DND-41 (cell line): ENCODE data around the gene WAC.

Experiments used
- CTCF ChIP-seq: IDR thresholded peaks from 2 replicates; pipeline ENCODE4 v1.5.1; 2012; ENCODE audit warnings: borderline replicate concordance, low read length, moderate library complexity, mild to moderate bottlenecking; ENCODE audit not compliant: poor library complexity, severe bottlenecking; ENCODE audit errors: extremely low read depth
- EZH2 ChIP-seq: IDR thresholded peaks from 3 replicates; pipeline ENCODE4 v1.6.1; 2012; ENCODE audit warnings: borderline replicate concordance, low read depth, mild to moderate bottlenecking, moderate library complexity, low read length, inconsistent platforms; ENCODE audit not compliant: severe bottlenecking

- TF ChIP-seq EZH2 (no peak), CTCF (no peak)
Measured at GRCh38 chr10:28530751-28531150, 2.2 kb upstream of the WAC start.
